Caco-2 (cell line): ENCODE data around the gene LHPP. TPM values are rescaled to one million over a fixed set of nuclear protein-coding genes. Genes with fewer than 3 reads are reported as not detected.

Experiments used
- BruUV-seq: library from RNA; stranded (reverse); fragments of 400-500 nt; replicated peaks from 2 replicates; lab custom pipeline; 2021; lab: Mats Ljungman, UMichigan
- CTCF ChIA-PET: fragments of 300-600 bp; sonication (Branson Sonifier 250); formaldehyde crosslinking; loops from one replicate; lab custom pipeline; 2022; ENCODE audit warnings: antibody characterized with exemption; lab: Charles Lee
- POLR2A ChIA-PET: fragments of 300-600 bp; sonication (Branson Sonifier 250); formaldehyde crosslinking; loops from one replicate; lab custom pipeline; 2022; ENCODE audit warnings: antibody characterized with exemption; lab: Charles Lee
- DNase-seq, 2 experiments: peaks; one replicate each; pipeline versions ENCODE4 v3.0.0 to v3.0.0-alpha.2; 2020 to 2022
- H3K27me3 ChIP-seq: replicated peaks from 2 replicates; pipeline ENCODE4 v1.6.0; 2011; ENCODE audit warnings: low read length; ENCODE audit not compliant: control insufficient read depth, insufficient read depth
- H3K36me3 ChIP-seq: 2 replicates; pipeline ENCODE4 v1.5.1; 2011; ENCODE audit warnings: low read length; ENCODE audit not compliant: control insufficient read depth, insufficient read depth
- H3K4me1 ChIP-seq: fragments of 250-450 bp; sonication (Bioruptor Pico); 2 replicates; pipeline ENCODE4 v1.5.1; 2020; ENCODE audit warnings: mild to moderate bottlenecking
- H3K4me3 ChIP-seq: 2 replicates; pipeline ENCODE4 v1.5.1; 2011; ENCODE audit warnings: low read depth, mild to moderate bottlenecking, control low read depth, low read length
- H3K9me3 ChIP-seq: fragments of 250-450 bp; sonication (Bioruptor Pico); 2 replicates; pipeline ENCODE4 v1.5.1; 2020; ENCODE audit warnings: mild to moderate bottlenecking, moderate library complexity
- H3K27ac Mint-ChIP-seq: one replicate; pipeline ENCODE4 v1.8.0; 2022; ENCODE audit warnings: mixed read lengths; ENCODE audit not compliant: unreplicated experiment
- H3K27me3 Mint-ChIP-seq: one replicate; pipeline ENCODE4 v1.8.0; 2022; ENCODE audit warnings: mixed read lengths; ENCODE audit not compliant: insufficient read depth, unreplicated experiment
- H3K36me3 Mint-ChIP-seq: one replicate; pipeline ENCODE4 v1.8.0; 2022; ENCODE audit warnings: mild to moderate bottlenecking, mixed read lengths; ENCODE audit not compliant: insufficient read depth, unreplicated experiment
- H3K4me1 Mint-ChIP-seq: one replicate; pipeline ENCODE4 v1.8.0; 2022; ENCODE audit warnings: low read depth, mixed read lengths; ENCODE audit not compliant: unreplicated experiment
- H3K4me3 Mint-ChIP-seq: one replicate; pipeline ENCODE4 v1.8.0; 2022; ENCODE audit warnings: mild to moderate bottlenecking, moderate library complexity, mixed read lengths; ENCODE audit not compliant: unreplicated experiment
- H3K9me3 Mint-ChIP-seq: one replicate; pipeline ENCODE4 v1.8.0; 2022; ENCODE audit warnings: mixed read lengths; ENCODE audit not compliant: unreplicated experiment
- intact Hi-C: fragments of 100-400 bp; cut with micrococcal nuclease; formaldehyde crosslinking; loops from one replicate; pipeline ENCODE4 v1.10.0; 2022; ENCODE audit not compliant: unreplicated experiment
- total RNA-seq: library from RNA; stranded (reverse); gene quantifications from 2 replicates; pipeline ENCODE4 v1.2.3, GENCODE V29; 2022
- TF ChIP-seq, protein P1 (sequence below), 2 experiments: fragments of 200-600 bp in 1 of 2; IDR thresholded peaks; 1 replicate in 1 of 2; 2 replicates in 1 of 2; pipeline versions ENCODE4 v1.5.1 to v1.8.0; 2011 to 2022; ENCODE audit warnings: antibody characterized with exemption in 1 of 2, control low read depth in 1 of 2, inconsistent platforms in 1 of 2, low read depth in 1 of 2, low read length in 1 of 2, mild to moderate bottlenecking in 1 of 2, moderate library complexity in 1 of 2; ENCODE audit not compliant: insufficient read depth in 1 of 2, severe bottlenecking in 1 of 2, unreplicated experiment in 1 of 2

Gene LHPP
- total RNA-seq, 1 experiment from 2014 or later, result 15.9 TPM

GRCh38 chr10:124532788-124533187, 71.2 kb downstream of the LHPP start:
- no peak overlapping the region for H3K27ac Mint-ChIP-seq
- no peaks in the 10 kb centered on the region for H3K4me1 Mint-ChIP-seq
- H3K36me3 Mint-ChIP-seq, result no peaks in the 10 kb centered on the region
- H3K27me3 Mint-ChIP-seq, result no peaks in the 10 kb centered on the region
- H3K27me3 ChIP-seq, result no peaks in the 10 kb centered on the region
- intact Hi-C loops, result loop anchor here (5.0 kb wide), 2 partner anchors 135 to 295 kb away; no protein-coding TSS in a partner anchor
- TF ChIP-seq, protein P1, sequence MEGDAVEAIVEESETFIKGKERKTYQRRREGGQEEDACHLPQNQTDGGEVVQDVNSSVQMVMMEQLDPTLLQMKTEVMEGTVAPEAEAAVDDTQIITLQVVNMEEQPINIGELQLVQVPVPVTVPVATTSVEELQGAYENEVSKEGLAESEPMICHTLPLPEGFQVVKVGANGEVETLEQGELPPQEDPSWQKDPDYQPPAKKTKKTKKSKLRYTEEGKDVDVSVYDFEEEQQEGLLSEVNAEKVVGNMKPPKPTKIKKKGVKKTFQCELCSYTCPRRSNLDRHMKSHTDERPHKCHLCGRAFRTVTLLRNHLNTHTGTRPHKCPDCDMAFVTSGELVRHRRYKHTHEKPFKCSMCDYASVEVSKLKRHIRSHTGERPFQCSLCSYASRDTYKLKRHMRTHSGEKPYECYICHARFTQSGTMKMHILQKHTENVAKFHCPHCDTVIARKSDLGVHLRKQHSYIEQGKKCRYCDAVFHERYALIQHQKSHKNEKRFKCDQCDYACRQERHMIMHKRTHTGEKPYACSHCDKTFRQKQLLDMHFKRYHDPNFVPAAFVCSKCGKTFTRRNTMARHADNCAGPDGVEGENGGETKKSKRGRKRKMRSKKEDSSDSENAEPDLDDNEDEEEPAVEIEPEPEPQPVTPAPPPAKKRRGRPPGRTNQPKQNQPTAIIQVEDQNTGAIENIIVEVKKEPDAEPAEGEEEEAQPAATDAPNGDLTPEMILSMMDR (IDR thresholded peaks at IDR 0.05; ENCODE audit: insufficient read depth in 1 of 2, low read depth in 1 of 2, low read length in 1 of 2, severe bottlenecking in 1 of 2, unreplicated experiment in 1 of 2), result no peak
- ChIA-PET POLR2A (no interaction called here), CTCF (interaction anchor here (0.9 kb wide), 1 partner anchor 210 kb away, joined by 3 read pairs; no protein-coding TSS in a partner anchor)
- no peaks in the 10 kb centered on the region for H3K36me3 ChIP-seq
- no peaks in the 10 kb centered on the region for H3K9me3 Mint-ChIP-seq
- no peak overlapping the region for H3K4me3 Mint-ChIP-seq
- no peaks in the 10 kb centered on the region for H3K4me1 ChIP-seq
- no peaks in the 10 kb centered on the region for H3K9me3 ChIP-seq
- no peak overlapping the region for H3K4me3 ChIP-seq
- DNase-seq, result no peak
- no TSS peak for BruUV-seq

DNA sequence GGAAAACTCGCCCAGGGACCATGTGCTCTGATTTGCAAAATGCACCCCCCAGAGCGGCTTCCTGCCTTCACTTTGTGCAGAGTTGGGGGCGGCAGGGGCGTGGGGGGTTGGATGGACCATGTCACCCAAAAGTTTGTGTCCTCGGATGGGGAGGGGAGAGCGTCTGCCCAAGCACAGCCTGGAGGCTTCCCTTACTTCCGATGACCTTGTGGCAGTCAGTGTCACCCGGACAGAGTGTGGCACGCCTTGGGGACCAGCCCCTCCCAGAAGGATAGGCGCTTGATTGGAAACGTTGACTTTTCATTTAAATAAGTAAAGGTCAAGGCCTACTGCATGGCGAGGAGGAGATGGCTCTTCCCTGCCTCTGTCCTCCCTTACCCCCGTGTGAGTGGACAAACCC, 71.6 kb downstream of the LHPP start:
- POLR2A ChIA-PET, result no interaction called here
- Mint-ChIP-seq H3K4me1 (no peaks in the 10 kb centered on the region), H3K27me3 (no peaks in the 10 kb centered on the region), H3K36me3 (no peaks in the 10 kb centered on the region), H3K27ac (no peak overlapping the region), H3K9me3 (no peaks in the 10 kb centered on the region), H3K4me3 (no peak overlapping the region)
- CTCF ChIA-PET, result interaction anchor here (0.9 kb wide), 1 partner anchor 210 kb away, joined by 3 read pairs; no protein-coding TSS in a partner anchor
- intact Hi-C loops, result loop anchor here (5.0 kb wide), 2 partner anchors 134 to 294 kb away; no protein-coding TSS in a partner anchor
- TF ChIP-seq, protein P1 (IDR thresholded peaks at IDR 0.05; ENCODE audit: insufficient read depth in 1 of 2, low read depth in 1 of 2, low read length in 1 of 2, severe bottlenecking in 1 of 2, unreplicated experiment in 1 of 2), result no peak
- Histone ChIP-seq H3K9me3 (no peaks in the 10 kb centered on the region), H3K36me3 (no peaks in the 10 kb centered on the region), H3K27me3 (no peaks in the 10 kb centered on the region), H3K4me3 (no peak overlapping the region), H3K4me1 (no peaks in the 10 kb centered on the region)
- no peak for DNase-seq
- no TSS peak for BruUV-seq

DNA sequence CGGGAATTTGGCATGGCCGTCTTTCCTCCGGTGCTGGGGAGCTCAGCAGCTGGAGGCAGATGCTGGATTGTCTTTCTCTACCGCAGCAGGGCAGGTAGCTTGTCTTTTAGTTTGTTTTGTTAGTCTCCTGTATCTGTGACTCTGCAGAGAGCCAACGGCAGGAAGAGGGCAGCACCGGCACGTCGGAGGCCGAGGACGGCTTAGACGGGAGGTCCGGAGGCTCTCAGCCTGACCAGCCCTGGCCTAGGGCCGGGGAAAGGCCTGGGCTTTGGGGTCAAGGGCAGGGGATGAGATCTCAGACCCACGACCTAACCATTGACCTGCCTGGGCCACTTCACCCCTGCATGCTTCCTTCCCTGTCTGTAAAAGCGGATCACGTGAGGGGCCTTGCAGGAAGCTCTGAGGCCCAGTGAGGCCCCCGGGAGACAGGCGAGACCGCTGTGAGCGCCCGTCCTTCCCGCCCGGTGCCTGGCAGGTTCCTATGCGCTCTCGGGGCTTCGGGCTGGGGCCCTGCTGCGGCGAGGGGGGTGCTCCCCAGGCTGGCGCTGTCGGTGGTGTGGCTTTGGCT, 72.7 kb downstream of the LHPP start:
- no peaks in the 10 kb centered on the region for H3K36me3 Mint-ChIP-seq
- TF ChIP-seq, protein P1 (IDR thresholded peaks at IDR 0.05; ENCODE audit: insufficient read depth in 1 of 2, low read depth in 1 of 2, low read length in 1 of 2, severe bottlenecking in 1 of 2, unreplicated experiment in 1 of 2), result no peak

More for the DNA sequence above, 72.7 kb downstream of the LHPP start:
- Histone ChIP-seq H3K4me3 (no peak overlapping the region), H3K4me1 (no peaks in the 10 kb centered on the region), H3K36me3 (no peaks in the 10 kb centered on the region), H3K27me3 (no peaks in the 10 kb centered on the region), H3K9me3 (no peaks in the 10 kb centered on the region)
- Mint-ChIP-seq H3K4me3 (no peak overlapping the region), H3K4me1 (no peaks in the 10 kb centered on the region), H3K27me3 (no peaks in the 10 kb centered on the region), H3K27ac (no peak overlapping the region), H3K9me3 (no peaks in the 10 kb centered on the region)
- no TSS peak for BruUV-seq
- intact Hi-C loops, result loop anchor here (5.0 kb wide), 2 partner anchors 133 to 293 kb away; no protein-coding TSS in a partner anchor
- ChIA-PET CTCF (interaction anchor here (0.6 kb wide), 1 partner anchor 207 kb away, joined by 3 read pairs; no protein-coding TSS in a partner anchor), POLR2A (no interaction called here)
- no peak for DNase-seq
